HG03280 (cell line): ENCODE measurements around the gene ADAMTS17.

ENCODE experiments used
- ATAC-seq: cut with Tn5 transposase; IDR thresholded peaks from one replicate; pipeline ENCODE4 v1.9.1; 2021; ENCODE audit warnings: mild to moderate bottlenecking, moderate library complexity; ENCODE audit not compliant: unreplicated experiment

ADAMTS17 gene

DNA sequence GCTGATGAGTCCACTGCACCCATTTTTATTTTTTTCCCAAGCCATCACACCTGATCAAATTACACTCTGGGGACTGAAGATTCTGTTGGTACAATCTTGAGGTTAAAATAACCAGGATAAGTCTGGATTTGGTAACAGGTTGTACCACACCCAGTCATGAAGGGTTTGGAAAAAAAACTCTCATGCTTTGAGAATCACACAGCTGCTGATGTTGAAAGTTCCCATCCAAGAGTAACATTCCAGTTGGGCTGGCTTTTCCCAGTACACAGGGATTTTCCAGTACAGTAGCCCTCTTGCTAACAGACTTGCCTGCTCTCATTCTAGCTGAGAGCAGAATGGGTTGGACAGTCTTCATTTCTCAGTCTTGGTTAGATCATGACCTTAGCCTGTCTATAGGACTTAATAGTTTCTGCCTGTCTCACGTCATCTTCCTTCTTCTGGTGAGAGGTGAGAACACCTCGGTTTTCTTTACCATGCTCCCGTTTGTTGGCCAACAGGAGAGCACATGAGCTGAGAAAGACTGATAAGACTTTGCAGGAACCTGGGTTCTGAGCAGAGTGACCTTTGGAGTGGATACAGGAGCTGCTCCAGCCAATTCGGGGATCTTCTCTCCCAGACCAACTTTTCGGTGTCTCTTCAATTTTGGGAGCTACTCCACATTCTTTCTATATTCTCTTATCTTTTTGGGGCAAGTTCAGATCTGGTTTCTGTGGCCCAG, 308.5 kb downstream of the ADAMTS17 start:
- ATAC-seq, result no peak

DNA sequence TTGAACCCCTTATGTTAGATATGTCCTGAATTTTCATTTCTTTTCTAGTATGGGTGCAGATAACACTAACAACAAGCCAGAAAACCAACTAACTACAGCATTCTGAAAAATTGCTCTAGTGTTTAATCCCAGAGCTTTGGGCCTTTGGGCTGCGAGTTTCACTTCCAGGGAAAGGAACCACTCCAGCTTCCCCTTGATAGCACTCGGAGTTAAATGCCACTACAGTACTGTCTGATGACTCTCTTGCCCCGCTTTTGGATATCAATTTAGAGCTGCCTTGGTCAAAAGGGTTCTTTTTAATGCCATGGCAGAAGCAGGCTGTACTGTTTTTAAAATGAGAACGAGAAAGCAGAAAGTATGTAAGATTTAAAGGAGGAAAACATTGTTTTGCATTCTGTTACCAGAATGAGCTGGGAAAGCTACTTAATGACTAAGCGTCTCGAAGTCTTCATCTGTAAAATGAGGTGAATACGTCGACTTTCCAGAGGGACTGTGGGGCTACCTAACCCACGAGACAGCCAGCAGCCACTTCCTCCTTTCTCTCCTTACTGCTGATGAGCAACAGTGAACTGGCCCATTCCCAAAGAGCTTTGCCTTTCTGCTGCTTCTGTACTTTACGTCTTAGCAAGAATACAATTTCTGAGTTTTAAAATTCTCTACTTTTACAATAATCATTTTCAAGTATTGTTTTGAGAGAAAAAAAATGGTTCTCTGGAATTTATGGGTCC, 309.3 kb downstream of the ADAMTS17 start:
- no peak for ATAC-seq

DNA sequence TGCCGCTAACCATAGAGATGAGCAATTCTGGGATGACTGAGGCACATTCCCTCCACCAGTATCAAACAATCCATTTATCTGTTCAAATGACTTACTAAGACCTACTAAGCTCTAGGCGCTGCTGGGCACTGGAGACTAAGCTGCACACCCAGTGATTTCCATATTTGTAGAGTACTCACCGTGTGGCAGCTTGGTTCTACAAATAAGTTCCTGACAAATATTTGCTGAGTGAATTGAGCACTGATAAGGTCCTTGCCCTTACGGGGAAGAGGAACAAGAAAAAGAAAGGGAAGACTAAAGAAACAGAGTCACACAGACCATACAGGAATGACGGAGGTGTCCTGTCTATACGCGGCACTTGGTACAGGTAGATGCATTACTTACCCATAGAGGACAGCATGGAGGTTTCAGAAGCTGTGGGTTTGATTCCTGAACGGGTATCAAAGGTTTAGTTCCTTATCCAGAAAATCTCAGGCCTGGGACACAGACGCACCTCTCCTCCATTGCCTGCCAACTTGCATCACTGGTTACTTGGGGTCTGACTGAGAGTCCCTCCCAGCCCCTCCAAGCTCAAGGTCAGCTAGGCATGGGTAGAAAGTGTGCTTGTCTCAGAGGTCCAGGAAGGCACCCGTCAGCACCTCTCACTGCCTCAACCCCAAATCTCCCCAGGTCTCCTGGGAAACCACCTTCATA, 310.0 kb downstream of the ADAMTS17 start:
- no peak for ATAC-seq

DNA sequence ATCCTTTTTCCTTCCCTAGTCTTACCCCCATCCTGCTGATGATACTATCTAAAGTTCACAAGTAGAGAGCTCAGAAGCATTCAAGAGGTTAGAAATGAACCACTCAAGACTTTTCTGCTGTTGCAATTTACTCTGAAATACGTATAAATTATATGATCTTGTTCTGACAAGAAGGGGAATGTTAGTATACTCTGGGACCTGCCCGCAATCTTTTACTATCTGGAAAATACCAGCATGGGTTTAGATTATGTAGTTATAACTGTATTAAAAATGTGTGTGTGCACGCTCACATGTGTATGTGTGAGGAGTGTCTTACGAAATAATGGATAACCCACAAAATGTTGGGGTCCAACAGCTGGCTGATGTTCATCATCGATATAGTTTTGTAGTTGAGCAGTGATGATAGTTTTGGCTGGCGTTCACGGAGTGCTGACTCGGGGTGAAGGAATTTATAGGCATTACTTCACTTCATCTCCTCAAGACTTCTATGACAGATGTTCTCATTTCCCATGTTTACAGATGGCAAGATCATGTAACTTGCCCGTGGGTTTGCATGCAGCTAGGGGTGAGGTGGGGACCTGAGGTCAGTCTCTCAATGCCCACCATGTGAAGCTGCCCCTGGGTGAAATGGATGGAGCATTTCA, 311.1 kb downstream of the ADAMTS17 start:
- ATAC-seq, result no peak

DNA sequence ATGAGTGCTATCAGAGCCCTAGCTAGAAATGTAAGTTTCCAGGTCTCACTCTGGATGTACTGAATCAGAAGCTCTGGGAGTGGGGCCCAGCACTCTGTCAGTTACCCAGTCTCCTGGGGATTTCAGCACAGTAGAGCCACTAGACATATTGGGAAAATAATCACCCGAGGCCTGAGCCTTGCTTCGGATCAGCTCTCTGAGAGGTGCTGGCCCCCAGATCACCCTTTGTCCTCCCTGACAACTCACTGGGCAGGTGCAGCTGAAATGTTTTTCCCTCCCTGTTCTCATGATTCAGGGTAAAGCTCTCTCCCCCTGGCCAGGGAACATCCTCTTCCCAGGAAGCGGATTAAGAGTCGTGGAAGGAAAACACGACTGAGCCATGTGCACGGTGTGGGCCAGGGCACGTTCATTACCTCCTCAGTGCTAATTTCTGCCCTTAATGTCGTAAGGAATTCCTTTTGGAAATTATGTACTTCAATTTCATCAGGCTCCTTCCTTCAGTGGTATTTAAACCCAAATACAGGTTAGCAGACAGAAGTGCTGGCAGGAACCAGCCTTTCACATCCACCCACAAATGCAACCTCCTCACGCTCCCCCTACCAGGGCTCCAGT, 311.8 kb downstream of the ADAMTS17 start:
- no peak for ATAC-seq

DNA sequence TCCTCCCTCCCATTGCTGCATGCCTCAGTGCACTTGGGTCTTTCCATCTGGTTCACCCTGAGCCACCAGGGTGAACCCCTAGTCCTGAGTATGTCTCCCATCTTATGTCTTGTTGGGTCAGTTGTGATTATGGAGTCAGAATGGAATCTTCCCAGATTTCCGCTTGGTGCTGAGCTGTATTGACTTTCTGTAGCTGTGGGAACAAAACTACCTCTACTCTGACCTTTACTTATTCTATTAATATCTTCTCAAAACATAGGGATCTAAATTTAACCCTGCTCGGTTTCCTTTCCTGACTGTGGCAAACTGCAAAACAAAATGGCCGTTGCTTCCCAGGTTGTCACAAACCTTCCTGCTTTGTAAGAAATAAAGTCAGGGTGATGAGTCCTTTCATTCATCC, 312.7 kb downstream of the ADAMTS17 start:
- no peak for ATAC-seq

DNA sequence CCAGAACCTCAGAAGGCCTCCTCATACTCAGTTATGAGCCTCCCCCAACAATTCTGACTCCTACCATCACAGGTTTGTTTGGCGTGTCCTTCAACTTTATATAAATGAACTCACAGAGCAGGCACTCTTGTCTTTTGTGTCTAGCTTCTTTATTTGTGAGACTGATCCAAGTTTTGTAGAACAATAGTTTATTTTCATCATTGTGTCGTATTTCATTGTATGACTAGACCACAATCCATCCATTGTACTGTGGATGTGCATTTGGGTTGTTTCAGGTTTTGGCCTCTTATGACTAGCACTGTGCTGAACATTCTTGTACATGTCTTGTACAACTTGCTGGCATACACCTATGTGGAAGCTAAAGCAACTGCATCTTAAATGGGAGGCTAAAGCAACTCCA, 315.7 kb downstream of the ADAMTS17 start:
- ATAC-seq, result no peak

DNA sequence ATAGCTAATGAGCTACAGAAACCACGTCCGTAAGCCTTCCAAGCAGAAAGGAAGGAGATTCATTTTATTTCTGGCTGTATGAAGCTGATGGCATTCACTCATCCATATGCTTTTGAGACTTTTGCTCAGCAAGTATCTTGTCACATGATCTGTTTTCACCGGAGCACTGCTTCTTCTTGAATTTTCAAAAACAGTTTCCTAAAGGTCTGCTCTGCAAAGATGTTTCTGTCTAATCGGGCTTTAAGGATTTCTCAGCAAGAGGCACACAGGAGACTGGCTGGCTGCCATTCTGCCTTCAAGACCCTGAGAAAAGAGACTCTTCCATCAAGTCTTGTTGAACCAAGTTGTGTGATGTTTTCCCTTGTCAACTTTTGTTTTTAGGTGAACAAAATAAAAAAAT, 319.0 kb downstream of the ADAMTS17 start:
- ATAC-seq, result no peak

DNA sequence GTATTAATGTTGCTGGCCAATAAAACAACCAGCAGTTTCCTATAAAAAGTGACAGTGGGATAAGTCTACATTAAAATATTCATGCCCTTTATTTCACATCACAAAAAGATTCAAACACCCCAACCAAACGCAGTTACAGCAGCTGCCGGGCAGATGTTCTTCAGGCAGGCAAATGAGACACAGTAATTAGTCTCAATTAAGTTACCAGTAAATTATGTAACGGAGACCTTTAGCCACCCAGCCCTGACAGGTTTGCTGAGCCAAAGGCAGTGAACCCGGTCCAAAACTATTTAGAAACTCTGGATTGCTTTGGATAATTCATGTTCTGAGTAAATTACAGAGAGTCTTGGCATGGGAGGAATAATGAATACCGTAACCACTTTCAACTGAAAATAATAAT, 319.4 kb downstream of the ADAMTS17 start:
- ATAC-seq, result no peak

DNA sequence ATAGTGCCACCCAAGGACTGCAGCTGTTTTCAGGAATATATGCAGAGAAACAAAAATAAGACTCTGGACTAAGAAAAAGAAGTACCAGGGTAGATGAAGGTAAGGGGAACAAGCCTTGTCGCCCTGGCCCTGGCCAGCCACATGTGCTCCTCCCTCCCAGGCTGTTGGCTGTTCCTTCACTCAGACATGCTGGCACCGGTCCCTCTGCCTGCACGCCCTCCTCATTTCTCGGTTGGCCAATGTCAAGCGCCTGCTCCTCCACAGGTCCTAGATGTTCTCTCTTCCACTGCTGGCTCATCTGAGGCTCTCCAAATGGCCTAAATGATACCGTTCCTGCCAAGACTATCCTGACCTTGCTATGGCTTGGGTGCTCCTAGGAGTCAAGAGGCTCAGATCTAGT, 320.1 kb downstream of the ADAMTS17 start:
- no peak for ATAC-seq

DNA sequence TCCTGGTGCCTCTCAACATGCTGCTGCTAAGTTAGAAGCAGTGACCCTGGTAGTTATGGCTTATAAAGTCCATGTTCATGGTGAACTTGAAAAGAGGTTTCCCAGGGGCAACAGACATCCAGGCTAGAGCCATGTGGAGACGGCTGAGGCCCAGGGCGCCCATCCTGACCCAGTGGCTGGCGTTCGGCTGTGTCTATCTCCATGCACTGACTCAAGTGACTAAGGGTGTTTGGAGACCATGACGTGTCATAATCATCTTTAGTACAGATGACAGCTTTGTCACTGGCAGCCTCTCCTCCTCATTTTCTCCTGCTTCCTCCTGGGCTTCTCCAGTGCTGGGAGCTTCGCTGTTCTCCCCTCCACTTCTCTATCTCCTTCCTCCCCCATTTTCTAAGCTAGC, 321.2 kb downstream of the ADAMTS17 start:
- ATAC-seq, result no peak

DNA sequence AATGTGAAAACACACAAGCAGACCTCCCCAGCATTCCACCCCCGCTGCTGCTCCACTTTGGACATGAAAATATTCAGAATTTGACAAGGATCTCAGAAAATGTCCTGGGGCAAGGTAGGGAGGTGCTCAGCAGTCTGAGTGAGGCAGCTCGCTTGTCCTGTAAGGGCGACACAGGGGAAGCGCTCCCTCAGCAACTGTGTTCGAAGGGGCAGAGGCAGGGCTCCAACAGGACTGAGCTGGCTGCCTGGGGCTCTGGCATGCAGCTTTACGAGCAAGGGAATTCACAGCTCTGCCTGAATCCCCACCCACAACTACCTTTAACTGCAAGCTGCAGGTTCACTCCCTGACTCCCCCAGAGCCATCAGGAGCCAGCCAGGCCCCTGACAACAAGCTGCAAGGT, 321.6 kb downstream of the ADAMTS17 start:
- no peak for ATAC-seq

DNA sequence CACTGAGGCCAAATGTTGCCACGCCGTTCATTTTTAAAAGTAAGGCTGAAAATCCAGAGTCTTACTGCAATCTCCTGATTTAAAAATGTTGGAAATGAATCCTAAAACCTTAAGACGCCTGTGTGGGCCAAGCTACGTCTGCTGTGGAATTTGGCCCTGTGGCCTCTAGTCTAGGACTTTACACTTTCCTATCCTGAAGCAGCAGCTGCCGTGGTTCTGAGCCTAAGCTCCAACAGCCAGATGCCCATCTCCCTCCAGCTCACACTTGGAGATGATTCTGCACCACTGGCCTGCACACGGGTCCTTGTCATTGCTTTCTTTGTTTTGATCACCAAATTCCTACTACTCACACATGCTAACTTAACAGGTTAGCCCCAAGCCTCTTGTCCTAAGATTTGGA, 322.2 kb downstream of the ADAMTS17 start:
- no peak for ATAC-seq

DNA sequence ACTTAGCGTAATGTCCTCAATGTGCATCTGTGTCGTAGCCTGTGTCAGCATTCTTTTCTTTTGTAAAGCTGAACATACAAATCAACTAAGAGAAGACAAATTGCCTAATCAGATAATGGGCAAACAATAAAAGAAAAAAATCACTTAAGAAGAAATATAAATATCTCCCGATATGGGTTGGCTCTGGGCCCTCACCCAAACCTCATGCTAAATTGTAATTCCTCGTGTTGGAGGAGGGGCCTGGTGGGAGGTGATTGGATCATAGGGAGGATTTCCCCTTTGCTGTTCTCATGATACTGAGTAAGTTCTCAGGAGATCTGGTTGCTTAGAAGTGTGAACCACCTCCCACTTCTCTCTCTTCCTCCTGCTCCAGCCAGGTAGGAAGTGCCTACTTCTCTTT, 323.6 kb downstream of the ADAMTS17 start:
- ATAC-seq, result no peak

DNA sequence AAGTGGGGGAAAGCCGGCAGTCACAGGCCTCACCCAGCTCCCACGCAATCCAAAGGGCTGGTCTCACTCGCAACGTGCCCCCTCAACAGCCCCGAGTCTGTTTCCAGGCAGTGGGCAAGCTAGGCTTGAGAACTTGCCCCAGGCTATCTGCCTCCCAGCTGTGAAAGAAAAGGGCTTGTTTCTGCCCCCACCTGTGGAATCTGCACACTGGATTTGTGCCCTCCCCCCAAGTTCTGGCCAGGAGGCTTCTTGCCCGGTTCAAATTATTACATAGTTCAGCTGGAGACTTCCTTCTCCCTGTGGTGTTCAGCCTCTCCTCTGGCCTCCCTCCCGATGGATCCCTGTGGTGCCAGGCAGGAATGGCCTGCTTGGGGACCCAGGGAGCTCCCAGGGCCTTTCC, 324.6 kb downstream of the ADAMTS17 start:
- no peak for ATAC-seq

DNA sequence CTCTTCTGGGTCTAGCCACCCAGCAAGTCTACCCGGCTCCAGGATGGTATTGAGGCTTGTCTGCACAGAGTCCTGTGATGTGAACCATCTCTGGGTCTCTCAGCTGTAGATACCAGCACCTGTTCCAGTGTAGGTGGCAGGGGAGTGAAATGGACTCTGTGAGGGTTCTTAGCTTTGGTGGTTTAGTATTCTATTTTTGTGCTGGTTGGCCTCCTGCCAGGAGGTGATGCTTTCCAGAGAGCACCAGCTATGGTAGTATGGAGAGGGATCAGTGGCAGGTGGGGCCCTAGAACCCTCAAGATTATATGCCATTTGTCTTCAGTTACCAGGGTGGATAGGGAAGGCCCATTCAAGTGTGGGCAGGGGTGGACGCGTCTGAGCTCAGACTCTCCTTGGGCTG, 325.1 kb downstream of the ADAMTS17 start:
- no peak for ATAC-seq

DNA sequence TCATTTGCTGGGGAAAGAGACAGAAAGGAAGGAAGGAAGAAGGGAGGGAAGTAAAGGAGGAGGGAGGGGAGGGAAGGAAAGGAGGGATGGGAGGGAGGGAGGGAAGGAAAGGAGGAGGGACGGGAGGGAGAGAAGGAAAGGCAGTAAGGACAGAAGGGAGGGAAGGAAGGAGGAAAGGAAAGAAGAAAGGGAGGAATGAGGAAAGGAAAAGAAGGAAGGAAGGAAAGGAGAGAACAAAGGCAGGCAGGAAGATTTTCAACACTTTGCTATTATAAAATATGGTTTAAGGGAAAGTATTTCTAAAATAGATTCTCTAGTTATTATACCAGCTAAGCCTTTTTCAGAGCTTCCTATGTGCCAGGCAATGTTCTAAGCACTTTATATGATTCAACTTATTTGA, 330.5 kb downstream of the ADAMTS17 start:
- no peak for ATAC-seq

DNA sequence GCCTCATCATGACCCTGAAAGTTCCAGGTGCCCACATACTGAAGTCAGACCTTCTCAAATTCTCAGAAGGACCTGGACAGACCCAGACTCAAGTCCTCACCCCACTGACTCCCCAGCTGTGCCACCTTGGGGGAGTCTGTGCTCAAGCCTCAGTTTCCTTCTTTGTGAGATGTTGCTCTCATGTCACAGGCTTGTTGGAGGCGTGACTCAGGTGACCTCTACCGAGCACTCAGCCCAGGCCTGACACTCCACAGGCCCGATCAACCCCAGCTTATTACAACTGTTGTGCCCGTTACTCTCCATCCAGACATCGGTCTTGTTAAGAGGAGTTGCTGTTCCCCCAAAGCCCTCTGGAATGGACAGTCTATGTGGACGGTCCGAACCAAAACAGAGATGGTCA, 332.4 kb downstream of the ADAMTS17 start:
- ATAC-seq, result no peak

DNA sequence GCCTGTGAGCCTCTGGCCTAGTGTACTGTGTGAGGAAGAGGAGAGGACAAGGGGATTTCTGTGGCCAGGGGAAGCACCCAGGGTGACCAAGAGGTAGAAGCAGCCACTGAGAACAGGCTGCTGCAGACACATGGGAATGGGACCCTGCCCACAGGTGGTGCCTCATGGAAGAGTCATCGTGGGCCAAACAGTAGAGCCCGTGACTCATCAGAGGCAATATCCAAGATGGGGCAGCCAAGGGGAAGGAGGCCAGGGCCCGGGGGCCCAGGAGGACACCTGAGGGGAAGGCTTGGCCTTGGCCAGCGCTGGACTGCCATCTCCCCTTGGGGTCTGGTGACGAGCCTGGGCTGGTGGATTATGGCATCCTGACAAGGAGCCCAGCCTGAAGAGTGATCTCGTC, 333.5 kb downstream of the ADAMTS17 start:
- no peak for ATAC-seq

DNA sequence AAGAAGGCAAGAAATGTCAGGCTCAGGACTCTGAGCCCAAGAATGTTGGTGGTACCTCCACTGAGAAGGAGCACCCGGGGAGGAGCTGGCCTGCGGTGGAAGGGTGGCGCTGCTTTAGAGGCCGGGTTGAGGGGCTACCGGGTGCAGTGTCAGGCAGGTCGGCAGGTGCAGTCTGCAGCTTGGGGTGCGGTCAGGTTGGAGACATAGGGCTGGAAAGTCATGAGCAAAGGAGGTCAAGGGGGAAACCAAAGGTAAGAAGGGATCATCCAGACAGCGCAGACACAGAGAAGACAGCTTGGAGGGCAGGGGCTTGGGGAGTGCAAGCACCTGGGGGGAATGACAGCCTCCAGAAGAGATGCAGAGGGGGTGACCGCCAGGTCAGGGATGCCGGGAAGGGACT, 334.2 kb downstream of the ADAMTS17 start:
- no peak for ATAC-seq

DNA sequence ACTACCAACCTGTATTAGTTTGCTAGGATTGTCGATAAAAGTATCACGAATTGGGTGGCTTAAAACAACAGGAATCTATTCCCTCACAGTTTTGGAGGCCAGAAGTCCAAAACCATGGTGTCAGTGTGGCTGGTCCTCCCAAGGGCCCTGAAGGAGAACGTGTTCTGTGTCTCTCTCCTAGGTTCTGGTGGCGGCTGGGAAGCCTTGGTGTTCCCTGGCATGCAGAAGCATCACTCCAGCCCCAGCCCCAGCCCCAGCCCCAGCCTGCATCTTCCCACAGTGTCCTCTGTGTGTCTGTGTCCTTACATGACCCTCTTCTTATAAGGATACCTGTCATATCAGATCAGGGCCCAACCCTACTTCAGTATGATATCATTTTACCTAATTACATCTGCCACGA, 336.1 kb downstream of the ADAMTS17 start:
- no peak for ATAC-seq
